GM23338 (cell line): ENCODE measurements around the gene OR5H1. TPM values are rescaled to one million over a fixed set of nuclear protein-coding genes. Genes with fewer than 3 reads are reported as not detected.

ENCODE experiments used
- polyA plus RNA-seq: library from polyadenylated mRNA; unstranded; fragments of >200 nt; fragmentation: Nextera tagmentation; extraction: Ambion mirVana; gene quantifications from 2 replicates; pipeline ENCODE4 v1.2.1, GENCODE V29; 2016
- total RNA-seq: library from RNA; depleted of rRNA; stranded (reverse); fragments of >200 nt; shearing (Covaris generic); gene quantifications from 2 replicates; pipeline ENCODE4 v1.2.3, GENCODE V29; 2014; rRNA removed

OR5H1 gene
- total and polyA plus RNA-seq, 2 experiments from 2014 or later, result not detected

Other genes with a start within 250 kb of the OR5H1 start
- gene RIOX2, start 158.3 kb upstream of the OR5H1 start, total RNA-seq, result 9.0 and 11.0 TPM in 2 replicates
- 9.5 and 10.7 TPM in 2 replicates for gene RIOX2, start 158.3 kb upstream of the OR5H1 start, polyA plus RNA-seq
- gene GABRR3, start 95.4 kb upstream of the OR5H1 start, total RNA-seq, result not detected in 2 replicates
- gene GABRR3, start 95.4 kb upstream of the OR5H1 start, polyA plus RNA-seq, result not detected in 2 replicates
- gene OR5AC2, start 43.5 kb upstream of the OR5H1 start, total RNA-seq, result not detected in 2 replicates
- gene OR5AC2, start 43.5 kb upstream of the OR5H1 start, polyA plus RNA-seq, result not detected in 2 replicates
- gene OR5H14, start 16.8 kb downstream of the OR5H1 start, total RNA-seq, result not detected in 2 replicates
- 0.05 TPM in 1 of 2 replicates, not detected in the other for gene OR5H14, start 16.8 kb downstream of the OR5H1 start, polyA plus RNA-seq
- not detected in 2 replicates for gene OR5H15, start 36.0 kb downstream of the OR5H1 start, total RNA-seq
- gene OR5H15, start 36.0 kb downstream of the OR5H1 start, polyA plus RNA-seq, result not detected in 2 replicates
- not detected in 2 replicates for gene OR5H6, start 133.5 kb downstream of the OR5H1 start, total RNA-seq
- 0.37 and 0.38 TPM in 2 replicates for gene OR5H6, start 133.5 kb downstream of the OR5H1 start, polyA plus RNA-seq
- gene OR5H2, start 151.8 kb downstream of the OR5H1 start, total RNA-seq, result not detected in 2 replicates
- gene OR5H2, start 151.8 kb downstream of the OR5H1 start, polyA plus RNA-seq, result 0.56 and 1.1 TPM in 2 replicates
- not detected in 2 replicates for gene OR5K4, start 223.1 kb downstream of the OR5H1 start, total RNA-seq
- gene OR5K4, start 223.1 kb downstream of the OR5H1 start, polyA plus RNA-seq, result not detected in 2 replicates